Activated naive CD8-positive, alpha-beta T cell (primary cell): ENCODE measurements around the gene SLCO3A1.

ENCODE experiments used
- H3K27ac Mint-ChIP-seq: one replicate; pipeline ENCODE4 v1.8.0; 2021; ENCODE audit warnings: mixed read lengths
- H3K27me3 Mint-ChIP-seq: one replicate; pipeline ENCODE4 v1.8.0; 2021; ENCODE audit warnings: mixed read lengths
- H3K36me3 Mint-ChIP-seq: one replicate; pipeline ENCODE4 v1.8.0; 2021; ENCODE audit warnings: mixed read lengths
- H3K4me1 Mint-ChIP-seq: one replicate; pipeline ENCODE4 v1.8.0; 2021; ENCODE audit warnings: low read depth, mixed read lengths
- H3K4me3 Mint-ChIP-seq: one replicate; pipeline ENCODE4 v1.8.0; 2021; ENCODE audit warnings: mild to moderate bottlenecking, mixed read lengths
- H3K9me3 Mint-ChIP-seq: one replicate; pipeline ENCODE4 v1.8.0; 2021; ENCODE audit warnings: low read depth, mixed read lengths

The SLCO3A1 gene

DNA sequence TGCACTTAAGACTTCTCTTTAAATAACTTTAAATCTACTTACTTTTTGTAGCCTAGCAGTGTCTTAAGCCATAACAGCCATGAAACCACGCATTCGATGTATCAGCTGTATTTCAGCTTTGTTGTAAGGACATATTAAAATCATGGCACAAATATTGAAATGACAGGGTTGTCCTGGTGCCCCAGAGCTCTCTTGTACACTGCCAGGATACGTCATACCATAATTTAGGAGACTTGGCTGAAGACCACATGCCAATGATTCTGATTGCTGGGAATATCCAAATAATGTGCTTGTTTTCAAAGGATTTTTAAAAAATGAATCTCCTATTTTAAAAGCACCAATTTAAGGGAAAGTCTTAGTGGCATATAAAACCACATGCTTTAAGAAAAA, 265.4 kb downstream of the SLCO3A1 start:
- no peaks in the 10 kb centered on the region for H3K27me3 Mint-ChIP-seq
- no peak overlapping the region for H3K27ac Mint-ChIP-seq
- peaks cover 21% of the 10 kb centered on the region for H3K36me3 Mint-ChIP-seq

DNA sequence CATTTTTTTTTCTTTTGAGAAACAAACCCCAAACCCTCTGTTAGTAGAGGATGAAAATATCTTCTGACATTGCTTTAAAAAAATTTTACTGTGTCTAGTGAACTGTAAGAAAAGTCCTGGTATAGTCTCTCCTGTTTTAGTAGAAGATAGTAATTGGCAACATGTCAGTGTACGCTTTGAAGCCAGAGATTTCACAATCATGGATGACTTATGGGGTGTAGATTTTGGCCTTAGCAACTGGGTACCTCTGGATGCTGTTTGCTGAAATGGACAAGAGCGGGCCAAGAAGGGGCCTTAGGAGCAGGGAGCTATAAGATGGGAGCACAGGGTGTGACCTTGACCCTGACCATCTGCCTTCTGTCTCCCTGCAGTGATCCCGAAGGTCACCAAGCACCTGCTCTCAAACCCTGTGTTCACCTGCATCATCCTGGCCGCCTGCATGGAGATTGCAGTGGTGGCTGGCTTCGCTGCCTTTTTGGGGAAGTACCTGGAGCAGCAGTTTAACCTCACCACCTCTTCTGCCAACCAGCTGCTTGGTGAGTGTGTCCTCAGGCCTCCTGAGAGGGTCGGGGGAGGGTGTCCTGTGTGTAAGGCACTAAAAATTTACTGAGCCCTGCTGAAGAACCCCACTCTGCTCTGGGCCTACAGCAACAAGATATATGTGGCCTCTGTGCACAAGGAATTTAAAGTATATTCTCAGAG, 266.7 kb downstream of the SLCO3A1 start:
- Mint-ChIP-seq H3K27ac (no peak overlapping the region), H3K9me3 (no peaks in the 10 kb centered on the region), H3K4me1 (no peaks in the 10 kb centered on the region), H3K27me3 (no peaks in the 10 kb centered on the region), H3K4me3 (no peak overlapping the region), H3K36me3 (peaks cover 21% of the 10 kb centered on the region)

More for the DNA sequence above, 265.4 kb downstream of the SLCO3A1 start:
- Mint-ChIP-seq H3K9me3 (no peaks in the 10 kb centered on the region), H3K4me1 (no peaks in the 10 kb centered on the region), H3K4me3 (no peak overlapping the region)

DNA sequence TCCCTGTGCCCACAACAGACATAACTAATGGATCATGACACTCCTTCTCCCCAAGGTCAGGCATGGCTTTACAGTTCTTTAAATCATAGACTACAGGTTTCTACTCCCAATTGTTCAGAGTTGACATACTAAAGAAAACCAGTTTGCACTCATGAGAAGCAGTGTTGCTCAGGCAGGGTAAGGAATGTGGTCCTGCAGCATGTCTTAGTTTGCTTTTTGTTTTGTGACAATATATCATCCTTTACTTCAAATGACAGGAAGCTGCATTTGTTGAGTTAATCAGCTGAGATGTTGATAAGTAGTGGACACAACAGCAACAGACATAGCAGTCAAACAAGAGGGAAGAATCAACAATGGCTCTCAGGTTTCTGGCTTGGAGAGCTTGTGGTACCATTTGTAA, 267.5 kb downstream of the SLCO3A1 start:
- Mint-ChIP-seq H3K4me1 (no peaks in the 10 kb centered on the region), H3K27me3 (no peaks in the 10 kb centered on the region), H3K9me3 (no peaks in the 10 kb centered on the region), H3K4me3 (no peak overlapping the region), H3K36me3 (peaks cover 25% of the 10 kb centered on the region), H3K27ac (no peak overlapping the region)

DNA sequence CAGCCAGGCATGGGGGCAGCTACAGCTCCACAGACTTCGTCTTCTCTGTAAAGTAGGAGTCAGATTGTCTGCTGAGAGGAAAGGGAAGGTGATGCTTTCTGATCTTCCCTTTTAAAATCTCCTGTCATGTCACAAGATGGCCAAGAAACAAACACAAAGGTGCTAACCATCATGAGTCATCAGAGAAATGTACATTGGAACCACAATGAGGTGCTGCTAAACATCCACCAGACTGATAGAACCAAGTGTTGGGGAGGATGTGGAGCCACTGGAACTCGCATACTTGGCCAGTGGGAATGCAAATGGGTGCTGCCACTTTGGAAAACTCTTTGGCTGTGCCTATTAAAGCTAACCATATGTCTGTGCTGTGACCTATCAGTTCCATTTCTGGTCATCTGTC, 268.8 kb downstream of the SLCO3A1 start:
- Mint-ChIP-seq H3K27ac (no peak overlapping the region), H3K36me3 (peaks cover 29% of the 10 kb centered on the region), H3K27me3 (no peaks in the 10 kb centered on the region), H3K4me3 (no peak overlapping the region), H3K4me1 (no peaks in the 10 kb centered on the region), H3K9me3 (no peaks in the 10 kb centered on the region)

DNA sequence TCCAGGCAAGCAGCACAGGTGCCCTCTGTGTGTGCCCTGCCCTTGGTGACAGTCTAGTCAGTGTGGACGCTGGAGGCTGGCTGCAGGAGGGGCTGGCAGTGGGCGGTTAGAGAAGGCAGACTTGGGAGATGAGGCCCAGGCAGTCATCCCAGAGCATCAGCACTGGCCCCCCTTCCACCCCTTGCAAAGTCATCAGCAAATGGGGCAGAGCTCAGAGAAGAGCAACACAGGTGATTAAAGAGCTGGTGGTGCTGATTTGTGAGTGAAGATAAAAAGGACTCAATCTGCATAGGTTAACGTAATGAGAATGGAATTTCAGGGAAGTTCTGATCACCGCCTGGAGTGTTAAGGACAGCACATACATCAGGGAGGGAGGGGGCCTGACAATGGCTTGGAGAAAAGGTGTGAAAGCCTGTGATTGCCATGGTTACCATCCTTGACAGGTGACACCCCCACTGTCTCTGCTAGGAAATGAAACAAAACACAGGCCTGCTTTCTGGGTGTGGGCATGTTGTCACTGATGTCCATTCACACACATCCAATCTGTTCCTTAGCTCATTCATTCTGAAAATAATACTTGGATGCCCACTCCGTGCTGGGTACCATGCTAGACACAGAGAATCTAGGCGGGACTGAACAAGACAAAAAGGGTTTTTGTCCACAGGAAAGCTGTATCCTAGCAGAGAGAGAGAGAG, 270.6 kb downstream of the SLCO3A1 start:
- H3K27ac Mint-ChIP-seq: no peak overlapping the region
- H3K9me3 Mint-ChIP-seq: no peaks in the 10 kb centered on the region
- no peaks in the 10 kb centered on the region for H3K4me1 Mint-ChIP-seq
- H3K4me3 Mint-ChIP-seq: no peak overlapping the region
- no peaks in the 10 kb centered on the region for H3K27me3 Mint-ChIP-seq
- peaks cover 38% of the 10 kb centered on the region for H3K36me3 Mint-ChIP-seq

DNA sequence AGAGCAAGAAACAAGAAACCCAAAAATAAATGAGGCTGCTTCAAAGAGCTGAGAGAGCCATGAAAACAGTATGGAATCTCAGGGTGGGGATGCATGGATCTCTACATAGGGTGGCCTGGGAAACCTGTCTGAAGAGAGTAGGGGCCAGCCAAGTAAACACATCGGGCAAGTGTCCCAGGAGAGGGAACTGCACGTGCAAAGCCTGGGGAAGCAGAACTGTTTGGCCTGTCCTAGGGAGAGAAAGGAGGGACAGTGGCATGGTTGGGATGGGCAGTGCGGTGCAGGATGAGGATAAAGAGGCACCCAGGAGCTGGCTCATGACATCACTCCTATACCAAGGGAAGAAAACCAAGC, 271.1 kb downstream of the SLCO3A1 start:
- Mint-ChIP-seq H3K27ac (no peak overlapping the region), H3K36me3 (peaks cover 40% of the 10 kb centered on the region), H3K27me3 (no peaks in the 10 kb centered on the region)

DNA sequence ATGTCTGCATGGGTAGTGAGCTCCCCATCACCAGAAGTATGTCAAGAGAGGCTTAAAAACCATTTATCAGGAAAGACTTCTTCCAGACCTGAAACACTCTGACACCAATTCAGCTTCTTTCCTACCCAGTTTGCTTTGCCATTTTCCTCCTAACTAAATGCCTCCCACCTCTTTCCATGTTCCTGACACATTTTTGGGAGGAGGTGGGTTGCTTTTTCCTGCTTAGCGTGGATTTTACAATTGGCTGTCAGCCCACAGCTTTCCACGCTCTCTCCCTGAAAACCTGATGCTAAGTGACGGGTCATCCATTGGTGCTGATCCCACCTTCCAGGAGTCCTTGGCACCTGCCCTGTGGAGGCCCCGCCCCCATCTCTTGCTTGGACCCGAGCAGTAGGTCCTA, 275.3 kb downstream of the SLCO3A1 start:
- H3K27ac Mint-ChIP-seq: no peak overlapping the region
- peaks cover 28% of the 10 kb centered on the region for H3K36me3 Mint-ChIP-seq
- H3K4me1 Mint-ChIP-seq: no peaks in the 10 kb centered on the region
- no peaks in the 10 kb centered on the region for H3K9me3 Mint-ChIP-seq
- H3K27me3 Mint-ChIP-seq: no peaks in the 10 kb centered on the region
- no peak overlapping the region for H3K4me3 Mint-ChIP-seq

More for the DNA sequence above, 271.1 kb downstream of the SLCO3A1 start:
- Mint-ChIP-seq H3K4me1 (no peaks in the 10 kb centered on the region), H3K4me3 (no peak overlapping the region), H3K9me3 (no peaks in the 10 kb centered on the region)

GRCh38 chr15:92130244-92130643, 276.7 kb downstream of the SLCO3A1 start:
- no peak overlapping the region for H3K27ac Mint-ChIP-seq
- no peaks in the 10 kb centered on the region for H3K27me3 Mint-ChIP-seq
- peaks cover 28% of the 10 kb centered on the region for H3K36me3 Mint-ChIP-seq
- H3K4me3 Mint-ChIP-seq: no peak overlapping the region
- no peaks in the 10 kb centered on the region for H3K9me3 Mint-ChIP-seq
- H3K4me1 Mint-ChIP-seq: peaks cover 4% of the 10 kb centered on the region

DNA sequence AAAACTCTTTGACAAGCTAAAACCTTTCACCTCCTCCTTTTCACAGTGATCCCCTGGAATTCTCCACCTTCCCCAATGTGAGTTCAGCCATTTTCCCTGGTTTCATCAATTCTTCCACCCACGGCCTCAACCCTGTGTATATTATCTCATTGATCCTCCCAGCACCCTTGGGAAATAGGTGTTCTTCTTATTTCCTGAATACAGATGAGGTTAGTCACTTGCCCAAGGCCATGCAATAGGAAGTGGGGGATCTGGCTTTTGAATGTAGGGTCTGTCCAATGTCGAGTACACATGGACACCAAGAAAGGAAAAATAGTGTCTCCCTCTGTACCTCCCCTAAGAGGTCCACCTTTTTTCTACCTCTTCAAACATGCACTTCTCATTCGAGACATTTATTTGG, 277.4 kb downstream of the SLCO3A1 start:
- no peak overlapping the region for H3K27ac Mint-ChIP-seq
- H3K9me3 Mint-ChIP-seq: no peaks in the 10 kb centered on the region
- H3K36me3 Mint-ChIP-seq: peaks cover 28% of the 10 kb centered on the region
- H3K27me3 Mint-ChIP-seq: no peaks in the 10 kb centered on the region
- H3K4me1 Mint-ChIP-seq: peaks cover 8% of the 10 kb centered on the region
- no peak overlapping the region for H3K4me3 Mint-ChIP-seq

DNA sequence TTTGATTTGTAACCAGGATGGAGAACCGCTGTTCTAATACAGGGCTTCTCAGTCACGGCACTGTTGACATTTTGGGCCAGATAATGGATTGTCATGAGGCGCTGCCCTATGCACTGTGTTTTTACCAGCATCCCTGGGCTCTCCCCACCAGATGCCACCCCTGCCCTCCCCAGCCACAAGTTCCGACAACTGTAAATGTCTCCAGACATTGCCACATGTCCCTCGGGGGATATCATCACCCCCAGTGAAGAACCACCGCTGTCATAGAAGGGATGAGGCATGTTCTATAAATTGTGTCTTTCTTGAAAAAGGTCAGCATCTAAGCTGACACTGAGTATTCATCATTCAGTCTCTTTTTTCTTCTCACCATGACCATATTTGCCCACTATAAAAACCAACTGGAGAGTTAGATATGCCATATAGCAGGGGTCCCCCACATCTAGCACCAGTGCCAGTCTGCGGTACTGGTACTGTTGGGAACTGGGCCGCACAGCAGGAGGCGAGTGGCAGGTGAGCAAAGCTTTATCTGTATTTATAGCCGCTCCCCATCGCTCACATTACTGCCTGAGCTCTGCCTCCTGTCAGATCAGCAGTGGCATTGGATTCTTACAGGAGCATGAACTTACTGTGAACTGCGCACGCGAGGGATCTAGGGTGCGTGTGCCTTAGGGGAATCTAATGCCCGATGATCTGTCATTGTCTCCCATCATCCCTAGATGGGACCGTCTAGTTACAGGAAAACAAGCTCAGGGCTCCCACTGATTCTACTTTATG, 279.7 kb downstream of the SLCO3A1 start:
- Mint-ChIP-seq H3K9me3 (no peaks in the 10 kb centered on the region), H3K36me3 (peaks cover 27% of the 10 kb centered on the region), H3K4me3 (no peak overlapping the region), H3K27ac (no peak overlapping the region), H3K4me1 (peaks cover 8% of the 10 kb centered on the region), H3K27me3 (no peaks in the 10 kb centered on the region)

GRCh38 chr15:92140796-92141195, 287.3 kb downstream of the SLCO3A1 start:
- no peak overlapping the region for H3K27ac Mint-ChIP-seq
- no peaks in the 10 kb centered on the region for H3K27me3 Mint-ChIP-seq
- H3K4me1 Mint-ChIP-seq: no peaks in the 10 kb centered on the region
- H3K9me3 Mint-ChIP-seq: no peaks in the 10 kb centered on the region
- peaks cover 11% of the 10 kb centered on the region for H3K36me3 Mint-ChIP-seq
- H3K4me3 Mint-ChIP-seq: no peak overlapping the region

DNA sequence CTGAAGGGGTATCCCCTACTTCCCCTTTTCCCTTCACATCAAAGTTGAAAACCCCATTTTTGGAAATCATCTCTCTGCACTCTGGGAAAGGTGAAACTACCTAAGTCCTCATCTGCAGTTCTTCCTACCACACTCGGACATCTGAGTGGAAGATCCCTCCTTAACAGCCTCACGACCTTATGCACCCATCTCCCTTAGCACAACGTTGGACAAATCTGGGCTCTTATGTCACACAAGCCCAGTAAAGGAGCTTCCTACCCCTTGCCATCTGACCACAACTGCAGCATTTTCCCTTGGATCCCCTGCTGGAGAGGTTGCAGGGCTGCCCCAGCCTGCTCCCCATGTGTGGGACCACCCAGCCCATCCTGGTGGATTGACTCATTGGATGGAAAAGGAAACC, 288.1 kb downstream of the SLCO3A1 start:
- no peak overlapping the region for H3K27ac Mint-ChIP-seq
- H3K9me3 Mint-ChIP-seq: no peaks in the 10 kb centered on the region
- H3K27me3 Mint-ChIP-seq: no peaks in the 10 kb centered on the region
- H3K4me3 Mint-ChIP-seq: no peak overlapping the region
- no peaks in the 10 kb centered on the region for H3K4me1 Mint-ChIP-seq
- peaks cover 5% of the 10 kb centered on the region for H3K36me3 Mint-ChIP-seq

GRCh38 chr15:92142242-92143232, 289.0 kb downstream of the SLCO3A1 start:
- Mint-ChIP-seq H3K27ac (no peak overlapping the region), H3K9me3 (no peaks in the 10 kb centered on the region), H3K27me3 (no peaks in the 10 kb centered on the region), H3K4me1 (no peaks in the 10 kb centered on the region), H3K4me3 (no peak overlapping the region), H3K36me3 (peaks cover 4% of the 10 kb centered on the region)

GRCh38 chr15:92143765-92144164, 290.3 kb downstream of the SLCO3A1 start:
- H3K4me1 Mint-ChIP-seq: no peaks in the 10 kb centered on the region
- no peak overlapping the region for H3K27ac Mint-ChIP-seq
- no peaks in the 10 kb centered on the region for H3K9me3 Mint-ChIP-seq
- no peak overlapping the region for H3K4me3 Mint-ChIP-seq
- H3K27me3 Mint-ChIP-seq: no peaks in the 10 kb centered on the region
- peaks cover 4% of the 10 kb centered on the region for H3K36me3 Mint-ChIP-seq
